ENCODE data around the gene MASP1. TPM values are rescaled to one million over a fixed set of nuclear protein-coding genes. Genes with fewer than 3 reads are reported as not detected.

MASP1 gene
- polyA plus RNA-seq = 1 to 10 TPM in 2 of 3 donors, under 1 TPM in 1; 0.24 to 2.2 (median 1.9) TPM

- H3K27ac ChIP-seq (ENCODE audit: low read depth, low read length) = no peak within 1 kb of the TSS
- WGBS, 3 donors = 21 to 44% (median 41%) methylated on average over 10 of the region's 10 CpGs
Measured at GRCh38 chr3:187291512-187292132, at the start of gene MASP1. Gene MASP1, minus strand, starts transcription at chr3:187291737. Its CDS starts 105 bp downstream, at chr3:187291632.

- 73 to 88% (median 88%) methylated on average over 1 of the region's 1 CpG for WGBS, 3 donors
- no peak overlapping the region for H3K27ac ChIP-seq (ENCODE audit: low read depth, low read length)
Measured at GRCh38 chr3:187340578-187340977, 49.0 kb upstream of the MASP1 start.

GRCh38 chr3:187336322-187336721 is 44.8 kb upstream of the MASP1 start:
- H3K27ac ChIP-seq (ENCODE audit: low read depth, low read length) = no peak overlapping the region

GRCh38 chr3:187334904-187335303 is 43.4 kb upstream of the MASP1 start:
- WGBS, 3 donors = 81 to 89% (median 84%) methylated on average over 4 of the region's 4 CpGs
- no peak overlapping the region for H3K27ac ChIP-seq (ENCODE audit: low read depth, low read length)

More at GRCh38 chr3:187336322-187336721, 44.8 kb upstream of the MASP1 start:
- 40 to 75% (median 69%) methylated on average over 3 of the region's 3 CpGs for WGBS, 3 donors

DNA sequence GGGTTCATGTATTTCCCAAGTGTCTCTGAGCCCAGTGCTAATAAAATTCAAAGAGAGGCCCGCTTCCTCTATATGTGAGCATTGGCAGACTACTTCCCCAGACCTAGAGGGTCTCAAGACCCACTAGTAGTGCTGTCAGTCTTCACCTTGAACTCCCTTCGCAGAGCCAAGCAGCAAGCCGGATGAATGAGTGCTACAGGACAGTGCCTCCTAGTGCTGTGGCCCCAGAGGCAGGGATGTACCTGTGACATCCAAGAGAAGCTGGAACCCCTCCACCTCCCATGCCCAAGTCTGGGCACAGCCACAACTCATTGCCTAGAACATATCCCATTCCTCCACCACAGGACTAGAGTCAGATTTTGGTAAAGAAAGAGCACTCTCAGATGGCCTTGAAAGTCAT is 37.2 kb upstream of the MASP1 start:
- no peak overlapping the region for H3K27ac ChIP-seq (ENCODE audit: low read depth, low read length)
- WGBS, 3 donors = 87 to 93% (median 90%) methylated on average over 3 of the region's 3 CpGs

DNA sequence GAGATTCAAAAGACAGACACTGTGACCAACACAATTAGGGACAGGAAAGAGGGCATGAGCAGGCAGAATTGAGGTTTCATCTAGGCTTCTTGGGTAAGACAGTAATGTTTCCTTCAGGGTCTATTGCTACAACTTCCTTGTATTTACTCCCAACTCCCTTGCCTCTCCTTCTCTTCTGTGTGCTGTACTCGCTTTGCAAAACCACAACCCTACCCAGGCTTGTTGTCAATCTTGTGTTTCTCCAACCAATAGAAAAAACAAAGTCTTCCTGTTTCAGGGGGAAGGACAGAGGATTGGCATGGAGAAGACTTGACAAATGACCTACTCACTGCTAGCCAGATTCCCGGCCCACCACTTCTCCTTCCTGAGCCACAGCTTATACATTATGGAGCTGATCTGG is 36.3 kb upstream of the MASP1 start:
- no peak overlapping the region for H3K27ac ChIP-seq (ENCODE audit: low read depth, low read length)
- WGBS, 3 donors = 44 to 73% (median 47%) methylated on average over 2 of the region's 2 CpGs

DNA sequence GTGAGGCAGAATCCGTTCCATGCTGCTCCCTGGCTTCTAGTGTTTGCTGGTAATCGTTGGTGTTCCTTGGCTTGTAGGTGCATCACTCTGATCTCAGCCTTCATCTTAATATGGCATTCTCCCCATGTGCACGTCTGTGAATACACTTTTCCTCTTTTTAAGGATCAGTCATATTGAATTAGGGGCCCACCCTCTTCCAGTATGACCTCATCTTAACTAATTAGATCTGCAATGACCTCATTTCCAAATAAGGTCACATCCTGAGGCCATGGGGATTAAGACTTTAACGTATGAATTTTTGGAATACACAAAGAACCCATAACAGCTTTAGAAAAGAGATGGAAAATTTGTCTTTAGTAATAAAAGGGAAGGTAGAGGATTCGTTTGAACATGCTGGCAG is 34.1 kb upstream of the MASP1 start:
- WGBS, 3 donors = 59 to 78% (median 70%) methylated on average over 5 of the region's 5 CpGs
- H3K27ac ChIP-seq (ENCODE audit: low read depth, low read length) = no peak overlapping the region

GRCh38 chr3:187323091-187323490 is 31.6 kb upstream of the MASP1 start:
- no peak overlapping the region for H3K27ac ChIP-seq (ENCODE audit: low read depth, low read length)
- 46 to 70% (median 63%) methylated on average over 3 of the region's 3 CpGs for WGBS, 3 donors

- WGBS, 3 donors = 70 to 84% (median 83%) methylated on average over 7 of the region's 7 CpGs
Measured at GRCh38 chr3:187322291-187322690, 30.8 kb upstream of the MASP1 start.

GRCh38 chr3:187321766-187322165 is 30.2 kb upstream of the MASP1 start:
- WGBS, 3 donors = 61 to 73% (median 68%) methylated on average over 1 of the region's 1 CpG
- no peak overlapping the region for H3K27ac ChIP-seq (ENCODE audit: low read depth, low read length)

More at GRCh38 chr3:187322291-187322690, 30.8 kb upstream of the MASP1 start:
- H3K27ac ChIP-seq (ENCODE audit: low read depth, low read length) = no peak overlapping the region

GRCh38 chr3:187319699-187320302 is 28.3 kb upstream of the MASP1 start:
- WGBS, 3 donors = 25 to 31% (median 29%) methylated on average over 7 of the region's 7 CpGs
- H3K27ac ChIP-seq (ENCODE audit: low read depth, low read length) = no peak overlapping the region

DNA sequence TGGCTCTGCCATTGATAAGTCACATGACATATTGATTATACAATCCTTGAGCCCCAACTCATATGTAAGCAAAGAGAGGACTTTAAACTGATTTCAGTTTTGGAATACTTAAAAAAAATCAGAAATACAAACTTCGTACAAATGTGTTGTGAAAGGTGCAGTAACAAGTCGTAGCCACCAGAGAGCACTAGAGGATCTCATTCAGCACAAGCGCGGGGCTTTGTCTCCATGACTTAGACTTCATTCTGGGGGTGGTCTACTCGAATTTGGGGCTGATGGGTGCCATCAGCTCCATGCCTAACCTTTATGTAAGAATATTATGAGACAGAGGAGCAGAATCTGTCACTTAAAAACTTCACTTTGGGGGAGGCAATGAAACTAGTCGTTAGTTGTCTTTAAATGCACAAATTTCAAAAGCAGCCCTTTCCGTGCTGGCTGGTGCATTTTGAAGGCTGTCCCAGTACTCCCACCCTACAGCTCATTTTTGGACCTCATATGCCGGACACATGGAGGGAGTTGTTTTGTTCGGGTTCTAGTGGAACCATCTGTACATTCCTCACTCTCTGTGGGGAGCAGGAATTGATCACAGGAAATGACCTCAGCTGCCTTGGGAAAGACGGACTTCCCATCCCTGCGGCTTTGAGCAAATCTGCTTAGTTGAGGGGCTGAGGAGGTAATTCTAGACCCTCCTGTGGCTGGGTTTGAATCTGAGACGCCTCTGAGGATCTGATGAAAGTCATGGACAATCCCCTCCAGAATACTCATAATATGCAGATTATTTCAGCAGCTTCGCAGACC is 27.5 kb upstream of the MASP1 start:
- 9 to 17% (median 10%) methylated on average over 13 of the region's 13 CpGs for WGBS, 3 donors

GRCh38 chr3:187315872-187316271 is 24.3 kb upstream of the MASP1 start:
- no peak overlapping the region for H3K27ac ChIP-seq (ENCODE audit: low read depth, low read length)
- 78 to 87% (median 81%) methylated on average over 5 of the region's 5 CpGs for WGBS, 3 donors

More for the DNA sequence above, 27.5 kb upstream of the MASP1 start:
- H3K27ac ChIP-seq (ENCODE audit: low read depth, low read length) = no peak overlapping the region

DNA sequence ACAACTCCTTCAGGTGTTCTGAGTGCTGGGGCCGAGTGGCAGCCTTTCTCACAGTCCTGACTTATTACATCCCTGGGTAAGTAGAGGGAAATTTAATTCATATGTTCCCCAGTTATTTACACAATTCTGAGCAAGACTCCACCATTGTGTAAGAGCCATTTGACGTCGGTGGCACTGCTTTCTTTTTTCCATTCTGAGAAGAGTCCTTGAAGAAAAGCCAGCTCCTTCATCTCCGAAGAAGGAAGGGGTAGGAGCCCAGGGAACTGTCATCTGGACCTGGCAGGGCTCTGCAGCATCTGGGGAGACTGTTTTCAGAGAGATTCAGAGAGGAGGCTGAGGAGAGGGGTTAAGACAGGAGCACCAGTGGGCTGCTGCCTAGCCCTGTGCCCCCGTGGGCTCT is 22.6 kb upstream of the MASP1 start:
- WGBS, 3 donors = 43 to 70% (median 61%) methylated on average over 5 of the region's 5 CpGs
- no peak overlapping the region for H3K27ac ChIP-seq (ENCODE audit: low read depth, low read length)

DNA sequence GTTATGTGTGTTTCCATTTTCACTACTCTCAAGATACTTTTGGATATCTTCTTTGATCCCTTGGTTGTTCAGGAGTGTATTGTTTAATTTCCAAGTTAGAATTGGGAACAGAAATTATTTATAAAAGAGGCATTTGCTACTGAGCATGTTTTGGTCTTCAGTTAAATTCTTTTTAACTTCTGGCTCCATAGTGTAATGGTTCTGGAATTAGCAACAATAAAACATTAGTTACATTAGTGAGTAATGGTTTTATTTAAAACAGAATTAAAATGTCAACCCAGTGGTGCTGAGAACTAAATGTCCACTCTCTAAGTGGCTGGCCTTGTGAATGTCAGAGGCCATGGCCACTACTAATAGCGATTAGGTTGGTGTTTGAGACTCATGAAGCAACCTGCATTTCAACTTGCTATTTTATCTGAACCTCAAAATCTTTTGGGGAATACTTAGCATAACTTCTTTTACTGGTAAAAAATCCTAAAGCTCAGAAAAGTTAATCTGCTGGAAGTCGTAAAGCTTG is 19.5 kb upstream of the MASP1 start:
- no peak overlapping the region for H3K27ac ChIP-seq (ENCODE audit: low read depth, low read length)
- WGBS, 3 donors = 91 to 95% (median 94%) methylated on average over 2 of the region's 2 CpGs

DNA sequence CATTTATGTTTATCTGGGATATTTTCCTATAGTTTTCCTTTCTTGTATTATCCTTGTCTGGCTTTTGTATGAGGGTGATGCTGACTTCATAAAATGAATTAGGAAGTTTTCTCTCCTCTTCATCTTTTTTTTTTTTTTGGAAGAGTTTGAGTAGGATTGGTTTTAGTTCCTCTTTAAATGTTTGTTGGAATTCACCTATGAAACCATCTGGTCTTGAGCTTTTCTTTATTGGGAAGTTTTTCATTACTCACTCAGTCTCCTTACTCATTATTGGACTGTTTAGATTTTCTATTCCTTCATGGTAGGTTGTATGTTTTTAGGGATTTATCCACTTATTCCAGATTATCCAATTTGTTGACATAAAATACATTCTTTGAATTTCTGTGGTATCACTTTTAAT is 18.7 kb upstream of the MASP1 start:
- no peak overlapping the region for H3K27ac ChIP-seq (ENCODE audit: low read depth, low read length)

DNA sequence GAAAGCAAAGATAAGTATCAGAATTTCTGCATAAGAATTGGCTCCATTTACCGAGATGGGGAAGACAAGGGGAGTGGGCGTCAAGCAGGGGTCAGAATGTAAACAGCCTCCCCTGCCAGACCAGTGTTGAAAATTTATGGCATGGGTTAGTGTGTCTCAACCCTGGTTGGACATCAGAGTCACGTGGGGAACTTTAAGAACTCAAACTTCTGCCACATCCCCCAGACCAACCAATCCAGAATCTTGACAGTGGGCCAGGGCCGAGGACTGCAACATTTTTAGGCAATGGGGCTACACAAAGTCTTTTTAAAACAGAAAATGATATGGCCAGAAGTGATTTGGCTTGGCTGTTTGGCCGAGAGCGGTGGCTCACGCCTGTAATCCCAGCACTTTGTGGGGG is 14.3 kb upstream of the MASP1 start:
- 56 to 70% (median 67%) methylated on average over 7 of the region's 7 CpGs for WGBS, 3 donors
- H3K27ac ChIP-seq (ENCODE audit: low read depth, low read length) = no peak overlapping the region

DNA sequence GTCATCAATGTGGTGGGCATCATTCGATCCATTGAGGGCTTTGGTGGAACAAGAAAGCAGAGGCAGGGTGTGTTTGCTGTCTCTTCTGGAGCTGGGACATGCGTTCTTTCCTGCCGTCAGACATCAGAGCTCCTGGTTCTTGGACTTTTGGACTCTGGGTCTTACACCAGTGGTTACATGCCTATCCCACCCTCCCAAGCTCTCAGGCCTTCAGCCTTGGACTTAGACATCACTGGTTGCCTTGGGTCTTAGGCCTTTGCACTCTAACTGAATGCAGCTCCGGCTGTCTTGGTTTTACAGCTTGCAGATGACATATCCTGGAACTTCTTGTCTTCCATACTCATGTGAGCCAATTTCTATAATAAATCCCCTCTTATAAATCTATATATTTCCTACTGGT is 8.1 kb upstream of the MASP1 start:
- no peak overlapping the region for H3K27ac ChIP-seq (ENCODE audit: low read depth, low read length)
- WGBS, 3 donors = 80 to 94% (median 92%) methylated on average over 4 of the region's 4 CpGs

GRCh38 chr3:187296911-187297310 is 5.4 kb upstream of the MASP1 start:
- no peak overlapping the region for H3K27ac ChIP-seq (ENCODE audit: low read depth, low read length)
- 79 to 85% (median 82%) methylated on average over 2 of the region's 2 CpGs for WGBS, 3 donors

All from adipose tissue (tissue), 3 donors.